DND-41 (cell line): ENCODE measurements around the gene CCDC201.

Experiments used
- ATAC-seq: fragments of 200-7000 bp; cut with Tn5 transposase; 3 replicates; pipeline ENCODE4 v1.9.1; 2021; ENCODE audit warnings: low read depth; ENCODE audit not compliant: insufficient read depth
- DNase-seq: peaks from one replicate; pipeline ENCODE4 v3.0.0-alpha.2; 2020
- H2AFZ ChIP-seq: 2 replicates; pipeline ENCODE4 v1.6.0; 2012; ENCODE audit warnings: low read depth, low read length
- H3K27ac ChIP-seq: 2 replicates; pipeline ENCODE4 v1.5.1; 2012; ENCODE audit warnings: low read length, inconsistent platforms
- H3K27me3 ChIP-seq: fragments of 200-600 bp; sonication (generic); 2 replicates; pipeline ENCODE4 v1.6.0; 2012; ENCODE audit warnings: low read length, mild to moderate bottlenecking, inconsistent platforms; ENCODE audit not compliant: insufficient read depth, poor library complexity
- H3K36me3 ChIP-seq: 2 replicates; pipeline ENCODE4 v1.5.1; 2012; ENCODE audit warnings: low read length, inconsistent platforms; ENCODE audit not compliant: insufficient read depth
- H3K4me1 ChIP-seq: 2 replicates; pipeline ENCODE4 v1.5.1; 2012; ENCODE audit warnings: mild to moderate bottlenecking, low read length; ENCODE audit not compliant: insufficient read depth
- H3K4me2 ChIP-seq: 2 replicates; pipeline ENCODE4 v1.6.0; 2012; ENCODE audit warnings: mild to moderate bottlenecking, moderate library complexity, low read length, inconsistent platforms; ENCODE audit not compliant: insufficient read depth
- H3K4me3 ChIP-seq, 2 experiments: fragments of 200-600 bp in 1 of 2; shearing (Covaris generic) in 1 of 2; 2 replicates each; pipeline ENCODE4 v1.5.1; 2012 to 2016; ENCODE audit warnings: inconsistent platforms in 2 of 2, low read length in 2 of 2, mild to moderate bottlenecking in 2 of 2, low read depth in 1 of 2, moderate library complexity in 1 of 2
- H3K79me2 ChIP-seq: 2 replicates; pipeline ENCODE4 v1.6.0; 2012; ENCODE audit warnings: low read length, inconsistent platforms; ENCODE audit not compliant: insufficient read depth
- H3K9ac ChIP-seq: 2 replicates; pipeline ENCODE4 v1.6.0; 2012; ENCODE audit warnings: low read depth, mild to moderate bottlenecking, inconsistent platforms, low read length, moderate library complexity
- H3K9me3 ChIP-seq: 2 replicates; pipeline ENCODE4 v1.5.1; 2012; ENCODE audit warnings: low read length, moderate library complexity, mild to moderate bottlenecking, inconsistent platforms; ENCODE audit not compliant: insufficient read depth, severe bottlenecking
- H4K20me1 ChIP-seq: 2 replicates; pipeline ENCODE4 v1.6.0; 2012; ENCODE audit warnings: low read length; ENCODE audit not compliant: insufficient read depth
- EZH2 ChIP-seq: IDR thresholded peaks from 3 replicates; pipeline ENCODE4 v1.6.1; 2012; ENCODE audit warnings: borderline replicate concordance, low read depth, mild to moderate bottlenecking, moderate library complexity, low read length, inconsistent platforms; ENCODE audit not compliant: severe bottlenecking
- TF ChIP-seq, protein P1 (sequence below): IDR thresholded peaks from 2 replicates; pipeline ENCODE4 v1.5.1; 2012; ENCODE audit warnings: borderline replicate concordance, low read length, moderate library complexity, mild to moderate bottlenecking; ENCODE audit not compliant: poor library complexity, severe bottlenecking; ENCODE audit errors: extremely low read depth

The CCDC201 gene

DNA sequence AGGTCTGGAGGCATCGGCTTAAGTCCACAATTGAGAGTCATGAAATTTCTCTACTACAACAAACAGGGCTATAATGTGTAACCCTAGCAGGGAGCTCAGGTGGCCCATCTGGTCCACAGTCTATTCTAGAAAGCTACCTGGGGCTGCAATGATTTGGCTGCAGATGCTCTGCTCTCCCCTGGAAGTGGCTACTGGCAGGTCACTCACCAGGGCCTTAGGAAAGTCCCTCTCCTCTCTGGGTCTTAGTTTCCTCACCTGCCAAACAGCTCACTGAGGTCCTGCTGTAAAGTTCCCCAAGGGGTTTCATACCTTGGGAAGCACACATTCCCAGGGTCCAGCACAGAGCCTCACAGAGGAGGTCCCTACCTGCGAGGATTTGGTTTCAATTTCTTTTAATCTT, 45.7 kb upstream of the CCDC201 start:
- DNase-seq = no peak
- H3K36me3 ChIP-seq = no peaks in the 10 kb centered on the region
- no peak overlapping the region for H3K27ac ChIP-seq
- H3K9me3 ChIP-seq = no peaks in the 10 kb centered on the region
- no peak overlapping the region for H3K4me3 ChIP-seq
- no peak overlapping the region for H2AFZ ChIP-seq
- H3K9ac ChIP-seq = no peak overlapping the region
- H3K79me2 ChIP-seq = no peaks in the 10 kb centered on the region
- H3K4me2 ChIP-seq = no peak overlapping the region
- no peaks in the 10 kb centered on the region for H4K20me1 ChIP-seq
- no peak for ATAC-seq
- TF ChIP-seq, protein P1, sequence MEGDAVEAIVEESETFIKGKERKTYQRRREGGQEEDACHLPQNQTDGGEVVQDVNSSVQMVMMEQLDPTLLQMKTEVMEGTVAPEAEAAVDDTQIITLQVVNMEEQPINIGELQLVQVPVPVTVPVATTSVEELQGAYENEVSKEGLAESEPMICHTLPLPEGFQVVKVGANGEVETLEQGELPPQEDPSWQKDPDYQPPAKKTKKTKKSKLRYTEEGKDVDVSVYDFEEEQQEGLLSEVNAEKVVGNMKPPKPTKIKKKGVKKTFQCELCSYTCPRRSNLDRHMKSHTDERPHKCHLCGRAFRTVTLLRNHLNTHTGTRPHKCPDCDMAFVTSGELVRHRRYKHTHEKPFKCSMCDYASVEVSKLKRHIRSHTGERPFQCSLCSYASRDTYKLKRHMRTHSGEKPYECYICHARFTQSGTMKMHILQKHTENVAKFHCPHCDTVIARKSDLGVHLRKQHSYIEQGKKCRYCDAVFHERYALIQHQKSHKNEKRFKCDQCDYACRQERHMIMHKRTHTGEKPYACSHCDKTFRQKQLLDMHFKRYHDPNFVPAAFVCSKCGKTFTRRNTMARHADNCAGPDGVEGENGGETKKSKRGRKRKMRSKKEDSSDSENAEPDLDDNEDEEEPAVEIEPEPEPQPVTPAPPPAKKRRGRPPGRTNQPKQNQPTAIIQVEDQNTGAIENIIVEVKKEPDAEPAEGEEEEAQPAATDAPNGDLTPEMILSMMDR = no peak
- TF ChIP-seq EZH2 = no peak
- H3K4me1 ChIP-seq = no peaks in the 10 kb centered on the region
- peaks cover 5% of the 10 kb centered on the region for H3K27me3 ChIP-seq

GRCh38 chr7:45917658-45918057, 44.8 kb upstream of the CCDC201 start:
- no peaks in the 10 kb centered on the region for H3K36me3 ChIP-seq
- H3K4me3 ChIP-seq = no peak overlapping the region
- no peaks in the 10 kb centered on the region for H3K4me1 ChIP-seq
- no peaks in the 10 kb centered on the region for H4K20me1 ChIP-seq
- peaks cover 5% of the 10 kb centered on the region for H3K27me3 ChIP-seq
- TF ChIP-seq, protein P1 = peak; percentile 92
- no peak for TF ChIP-seq EZH2
- DNase-seq (peak; percentile 74), ATAC-seq (peak; percentile 90)
- no peaks in the 10 kb centered on the region for H3K79me2 ChIP-seq
- no peak overlapping the region for H3K9ac ChIP-seq
- no peak overlapping the region for H3K4me2 ChIP-seq
- H3K27ac ChIP-seq = no peak overlapping the region
- H3K9me3 ChIP-seq = no peaks in the 10 kb centered on the region
- H2AFZ ChIP-seq = peak overlapping the region; percentile 42

GRCh38 chr7:45917064-45917463, 44.2 kb upstream of the CCDC201 start:
- TF ChIP-seq, protein P1 = no peak
- no peak for TF ChIP-seq EZH2
- Histone ChIP-seq H3K4me1 (no peaks in the 10 kb centered on the region), H2AFZ (no peak overlapping the region), H3K36me3 (no peaks in the 10 kb centered on the region), H3K27me3 (peaks cover 5% of the 10 kb centered on the region), H3K4me2 (no peak overlapping the region), H4K20me1 (no peaks in the 10 kb centered on the region), H3K9ac (no peak overlapping the region), H3K27ac (no peak overlapping the region), H3K9me3 (no peaks in the 10 kb centered on the region), H3K79me2 (no peaks in the 10 kb centered on the region), H3K4me3 (no peak overlapping the region)
- no peak for ATAC-seq
- no peak for DNase-seq

GRCh38 chr7:45915606-45916005, 42.7 kb upstream of the CCDC201 start:
- Histone ChIP-seq H3K9me3 (no peaks in the 10 kb centered on the region), H3K36me3 (no peaks in the 10 kb centered on the region), H3K27me3 (peaks cover 5% of the 10 kb centered on the region), H3K27ac (no peak overlapping the region), H3K4me3 (no peak overlapping the region), H3K79me2 (no peaks in the 10 kb centered on the region), H3K9ac (no peak overlapping the region), H3K4me1 (no peaks in the 10 kb centered on the region), H4K20me1 (no peaks in the 10 kb centered on the region), H3K4me2 (no peak overlapping the region), H2AFZ (no peak overlapping the region)
- TF ChIP-seq EZH2 = no peak
- TF ChIP-seq, protein P1 = no peak
- no peak for DNase-seq
- no peak for ATAC-seq
